ENCODE data around the gene SHISAL2A.

- no peak for TF ChIP-seq POLR2A (IDR thresholded peaks at IDR 0.05; ENCODE audit: low read depth, low read length)
- no peak for TF ChIP-seq TAF1 (IDR thresholded peaks at IDR 0.05; ENCODE audit: low read depth, low read length)
Observed at GRCh38 chr1:52667290-52667689, 34.3 kb downstream of the SHISAL2A start.

Data from GM12891 (cell line).